B cell (primary cell): ENCODE measurements around the gene CARMIL3.

Source experiments
- CTCF ChIP-seq: fragments of 200-600 bp; IDR thresholded peaks from one replicate; pipeline ENCODE4 v1.8.0; 2022; ENCODE audit warnings: antibody characterized with exemption, mild to moderate bottlenecking
- EZH2 ChIP-seq: IDR thresholded peaks from 2 replicates; pipeline ENCODE4 v1.6.1; 2012; ENCODE audit warnings: borderline replicate concordance, low read depth, mild to moderate bottlenecking, moderate library complexity, low read length; ENCODE audit not compliant: insufficient read depth, poor library complexity, severe bottlenecking

GRCh38 chr14:24110060-24110459, 58.3 kb downstream of the CARMIL3 start:
- TF ChIP-seq CTCF (no peak), EZH2 (no peak)
